GM20431 (cell line): Measurements from ENCODE around the gene PHYKPL.

Experiments
- in situ Hi-C: fragments of 300-500 bp; cut with MseI, MboI; formaldehyde crosslinking; loops from one replicate; pipeline ENCODE4 v1.15.0; 2020; ENCODE audit warnings: low sequenced_read_pairs; ENCODE audit not compliant: unreplicated experiment

Gene PHYKPL

DNA sequence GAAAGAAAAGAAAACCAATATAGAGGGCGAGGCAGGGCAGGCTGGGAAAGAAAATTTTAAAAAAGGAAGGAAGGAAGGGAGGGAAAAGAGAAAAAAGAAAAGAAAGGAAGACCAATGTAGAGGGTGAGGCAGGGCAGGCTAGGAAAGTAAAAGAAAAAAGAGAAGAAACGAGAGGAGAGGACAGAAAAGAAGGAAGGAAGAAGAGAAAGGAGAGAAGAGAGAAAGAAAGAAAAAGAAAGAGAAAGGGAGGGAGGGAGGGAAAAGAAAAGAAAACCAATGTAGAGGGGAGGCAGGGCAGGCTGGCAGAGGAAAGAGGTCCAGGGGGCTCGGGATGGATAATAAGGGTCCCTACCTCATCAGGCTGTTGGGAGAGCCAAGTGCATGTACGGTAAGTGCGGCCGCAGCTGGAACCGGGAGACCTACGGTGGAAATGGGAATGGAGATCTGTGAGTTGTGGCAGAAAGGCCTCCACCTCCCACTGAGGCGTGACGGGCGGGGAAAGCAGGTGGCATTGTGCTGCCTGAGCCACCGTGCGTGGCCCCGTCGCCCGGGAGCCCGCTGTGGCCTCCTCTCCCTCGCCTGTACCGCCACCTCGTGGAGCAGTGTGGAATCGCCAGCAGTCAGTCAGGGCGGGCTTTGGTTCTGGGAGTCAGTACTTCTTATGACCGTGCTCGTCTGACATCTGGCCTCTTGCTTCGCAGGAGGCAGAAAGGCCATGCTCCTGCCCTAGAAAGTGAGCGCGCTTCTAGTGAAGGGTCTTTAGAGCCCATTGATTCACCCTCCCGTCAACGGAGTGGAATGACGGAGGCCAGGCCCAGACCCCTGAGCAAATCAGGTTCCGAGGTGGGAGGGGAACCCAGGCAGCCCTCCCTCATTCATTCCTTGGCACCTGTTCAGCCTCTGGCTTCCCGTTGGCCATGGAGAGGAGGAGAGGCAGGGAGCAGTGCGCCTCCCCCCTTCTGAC, 68.5 kb downstream of the PHYKPL start:
- in situ Hi-C loops = loop anchor here (25.0 kb wide), 1 partner anchor 202 kb away; no protein-coding TSS in a partner anchor

- in situ Hi-C loops = loop anchor here (25.0 kb wide), 1 partner anchor 200 kb away; no protein-coding TSS in a partner anchor
Observed at GRCh38 chr5:178162481-178162880, 70.1 kb downstream of the PHYKPL start.

GRCh38 chr5:178160176-178160575, 72.4 kb downstream of the PHYKPL start:
- in situ Hi-C loops = loop anchor here (25.0 kb wide), 1 partner anchor 198 kb away; no protein-coding TSS in a partner anchor
